Sigmoid colon (tissue), 7 donors: Measurements from ENCODE around the gene ARSG. TPM values are rescaled to one million over a fixed set of nuclear protein-coding genes. Genes with fewer than 3 reads are reported as not detected.

Source experiments
- DNase-seq: peaks from one replicate; pipeline ENCODE4 v3.0.0-alpha.2; 2019
- H3K27ac ChIP-seq, 4 donors: fragments of 200-600 bp; sonication (generic); one replicate each; pipeline ENCODE4 v1.5.1; 2016 to 2019; ENCODE audit warnings: mild to moderate bottlenecking in 1 of 4
- H3K27me3 ChIP-seq, 3 donors: fragments of 200-600 bp; sonication (generic); one replicate each; pipeline ENCODE4 v1.5.1; 2019; ENCODE audit warnings: mild to moderate bottlenecking in 1 of 3
- H3K36me3 ChIP-seq, 4 donors: fragments of 200-600 bp; sonication (generic); one replicate each; pipeline ENCODE4 v1.5.1; 2016 to 2019
- H3K4me1 ChIP-seq, 4 donors: fragments of 200-600 bp; sonication (generic); one replicate each; pipeline ENCODE4 v1.5.1; 2017 to 2019
- H3K4me3 ChIP-seq, 4 donors: fragments of 200-600 bp; sonication (generic); one replicate each; pipeline ENCODE4 v1.5.1; 2017 to 2019; ENCODE audit warnings: mild to moderate bottlenecking in 2 of 4, moderate library complexity in 1 of 4
- H3K9me3 ChIP-seq, 4 donors: fragments of 200-600 bp in 3 of 4; sonication (generic) in 3 of 4; one replicate each; pipeline versions ENCODE4 v1.5.1 to v1.6.1; 2013 to 2019
- EP300 ChIP-seq, 4 donors: sonication (generic); formaldehyde crosslinking; IDR thresholded peaks; one replicate each; pipeline ENCODE4 v1.6.1; 2017; ENCODE audit warnings: antibody characterized with exemption in 4 of 4
- POLR2A ChIP-seq, 2 donors: fragments of 450-650 bp; IDR thresholded peaks; one replicate each; pipeline ENCODE4 v1.6.1; 2016; ENCODE audit warnings: antibody characterized with exemption in 2 of 2, mild to moderate bottlenecking in 2 of 2, moderate library complexity in 2 of 2
- POLR2AphosphoS5 ChIP-seq, 4 donors: sonication (generic); formaldehyde crosslinking; IDR thresholded peaks; one replicate each; pipeline ENCODE4 v1.6.1; 2017; ENCODE audit warnings: antibody characterized with exemption in 4 of 4
- WGBS, 2 donors: extraction: QIAGEN DNeasy Blood & Tissue Kit; methylation state at CpG; one replicate each; pipeline ENCODE4 v1.1.7; 2013; 5-methylcytosine and 5-hydroxymethylcytosine counted together
- intact Hi-C: fragments of 100-400 bp; cut with DNase I; formaldehyde crosslinking; loops from one replicate; pipeline ENCODE4 v1.15.1; 2023
- polyA plus RNA-seq, 3 donors: library from polyadenylated mRNA; stranded (reverse); fragments of 200-250 nt; gene quantifications; one replicate each; pipeline ENCODE4 v1.2.3, GENCODE V29; 2013
- total RNA-seq, 4 donors: library from RNA; depleted of rRNA; stranded (reverse); fragments of >200 nt; gene quantifications; one replicate each; pipeline ENCODE4 v1.1.0, GENCODE V29; 2016
- TF ChIP-seq, protein P1 (sequence below), 4 experiments: fragments of 450-650 bp in 3 of 4; fragments of 200-600 bp in 1 of 4; IDR thresholded peaks; one replicate each; pipeline ENCODE4 v1.5.1; 2016 to 2019; ENCODE audit warnings: antibody characterized with exemption in 4 of 4, mild to moderate bottlenecking in 3 of 4, moderate library complexity in 2 of 4
- donor health status: healthy with polysubstance abuse.
- donor health status: Bipolar disorder and iron deficiency.
- donor health status: healthy.

The ARSG gene
- total and polyA plus RNA-seq, 7 donors, result under 0.01 to 3.0 (median 1.8) TPM

DNA sequence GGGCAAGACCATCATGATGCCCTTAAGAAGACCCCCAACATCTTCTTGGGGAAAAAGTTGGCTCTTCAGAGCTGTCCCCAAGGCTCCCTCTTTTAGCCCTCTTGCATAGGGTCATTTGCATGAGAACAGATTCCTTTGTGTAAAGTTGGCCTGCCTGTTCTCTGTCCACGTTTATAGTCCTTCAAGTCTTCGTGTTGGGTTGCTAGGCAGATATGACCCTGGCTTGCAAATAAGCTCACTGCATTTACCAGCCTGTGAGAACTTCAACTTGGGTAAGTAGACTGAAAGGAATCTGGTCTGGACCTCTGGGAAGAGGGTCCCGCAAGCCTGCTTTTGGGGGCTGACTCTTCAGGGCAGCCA lies 2.9 kb downstream of the ARSG start:
- TF ChIP-seq EP300 (IDR thresholded peaks at IDR 0.05) (no peak), POLR2AphosphoS5 (IDR thresholded peaks at IDR 0.05) (no peak), POLR2A (IDR thresholded peaks at IDR 0.05) (no peak)
- TF ChIP-seq, protein P1, sequence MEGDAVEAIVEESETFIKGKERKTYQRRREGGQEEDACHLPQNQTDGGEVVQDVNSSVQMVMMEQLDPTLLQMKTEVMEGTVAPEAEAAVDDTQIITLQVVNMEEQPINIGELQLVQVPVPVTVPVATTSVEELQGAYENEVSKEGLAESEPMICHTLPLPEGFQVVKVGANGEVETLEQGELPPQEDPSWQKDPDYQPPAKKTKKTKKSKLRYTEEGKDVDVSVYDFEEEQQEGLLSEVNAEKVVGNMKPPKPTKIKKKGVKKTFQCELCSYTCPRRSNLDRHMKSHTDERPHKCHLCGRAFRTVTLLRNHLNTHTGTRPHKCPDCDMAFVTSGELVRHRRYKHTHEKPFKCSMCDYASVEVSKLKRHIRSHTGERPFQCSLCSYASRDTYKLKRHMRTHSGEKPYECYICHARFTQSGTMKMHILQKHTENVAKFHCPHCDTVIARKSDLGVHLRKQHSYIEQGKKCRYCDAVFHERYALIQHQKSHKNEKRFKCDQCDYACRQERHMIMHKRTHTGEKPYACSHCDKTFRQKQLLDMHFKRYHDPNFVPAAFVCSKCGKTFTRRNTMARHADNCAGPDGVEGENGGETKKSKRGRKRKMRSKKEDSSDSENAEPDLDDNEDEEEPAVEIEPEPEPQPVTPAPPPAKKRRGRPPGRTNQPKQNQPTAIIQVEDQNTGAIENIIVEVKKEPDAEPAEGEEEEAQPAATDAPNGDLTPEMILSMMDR (IDR thresholded peaks at IDR 0.05), result no peak

DNA sequence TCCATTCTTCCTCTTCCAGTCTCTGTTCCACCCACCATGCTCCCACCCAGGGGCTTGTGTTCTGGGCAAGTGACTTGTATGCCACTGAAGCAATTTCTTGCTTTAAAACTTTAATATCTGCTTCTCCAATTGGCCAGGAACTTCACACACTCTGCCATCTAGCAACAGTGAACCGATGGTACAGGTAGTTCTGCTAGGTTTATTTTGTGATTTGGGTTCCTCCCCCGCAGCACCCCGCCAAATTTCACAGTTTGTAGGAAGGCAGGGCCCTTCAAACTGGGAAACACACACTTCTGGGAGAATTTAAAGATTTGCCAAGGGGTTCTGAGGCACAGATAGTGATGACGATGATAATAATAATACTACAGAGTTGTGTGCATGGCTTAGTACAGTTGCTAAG lies 3.3 kb downstream of the ARSG start:
- no peak for DNase-seq
- Histone ChIP-seq H3K4me1 (peaks cover 0 to 27% (median 23%) of the 10 kb centered on the region in 4 donors), H3K36me3 (no peaks in the 10 kb centered on the region), H3K9me3 (no peaks in the 10 kb centered on the region), H3K27ac (no peak overlapping the region), H3K4me3 (no peak overlapping the region), H3K27me3 (peaks cover 12 to 87% (median 61%) of the 10 kb centered on the region in 3 donors)
- 90% methylated on average over 4 of the region's 4 CpGs for WGBS, 2 donors
- TF ChIP-seq POLR2AphosphoS5 (IDR thresholded peaks at IDR 0.05), result no peak
- TF ChIP-seq, protein P1 (IDR thresholded peaks at IDR 0.05), result no peak
- TF ChIP-seq POLR2A (IDR thresholded peaks at IDR 0.05), result no peak
- TF ChIP-seq EP300 (IDR thresholded peaks at IDR 0.05), result no peak
- intact Hi-C loops, result no loop called here

More for the DNA sequence above, 2.9 kb downstream of the ARSG start:
- no peak overlapping the region for H3K4me3 ChIP-seq
- peaks cover 0 to 27% (median 23%) of the 10 kb centered on the region in 4 donors for H3K4me1 ChIP-seq
- WGBS, 2 donors, result 50 to 73% methylated on average over 3 of the region's 3 CpGs
- no peak for DNase-seq
- H3K27ac ChIP-seq, result no peak overlapping the region
- no peaks in the 10 kb centered on the region for H3K36me3 ChIP-seq
- H3K27me3 ChIP-seq, result peaks cover 12 to 89% (median 61%) of the 10 kb centered on the region in 3 donors
- intact Hi-C loops, result no loop called here
- H3K9me3 ChIP-seq, result no peaks in the 10 kb centered on the region

DNA sequence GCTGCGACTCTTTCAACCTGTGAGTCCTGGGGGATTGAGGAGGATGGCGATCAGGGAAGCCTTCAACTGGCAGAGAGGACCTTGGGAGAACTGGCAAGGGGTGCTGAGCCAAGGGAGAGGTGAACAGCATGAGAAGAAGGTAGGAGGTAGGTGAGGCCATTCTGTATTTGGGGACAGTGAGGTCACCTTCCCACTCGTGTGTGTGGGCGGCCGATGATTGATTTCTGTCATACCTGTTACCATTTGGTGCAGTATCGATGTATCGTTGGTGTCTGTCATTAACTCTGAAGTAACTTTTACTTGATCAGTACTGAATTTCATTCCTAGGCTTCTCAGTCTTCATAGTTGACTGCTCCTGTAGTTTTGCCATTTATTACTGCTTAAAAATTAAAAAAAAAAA lies 3.8 kb downstream of the ARSG start:
- intact Hi-C loops, result no loop called here
- Histone ChIP-seq H3K27ac (no peak overlapping the region), H3K27me3 (peaks cover 12 to 83% (median 58%) of the 10 kb centered on the region in 3 donors), H3K36me3 (no peaks in the 10 kb centered on the region), H3K9me3 (no peaks in the 10 kb centered on the region), H3K4me1 (peaks cover 0 to 26% (median 23%) of the 10 kb centered on the region in 4 donors), H3K4me3 (no peak overlapping the region)
- TF ChIP-seq, protein P1 (IDR thresholded peaks at IDR 0.05), result no peak
- TF ChIP-seq EP300 (IDR thresholded peaks at IDR 0.05) (no peak), POLR2A (IDR thresholded peaks at IDR 0.05) (no peak)
- 88 to 89% methylated on average over 7 of the region's 7 CpGs for WGBS, 2 donors
- no peak for DNase-seq

DNA sequence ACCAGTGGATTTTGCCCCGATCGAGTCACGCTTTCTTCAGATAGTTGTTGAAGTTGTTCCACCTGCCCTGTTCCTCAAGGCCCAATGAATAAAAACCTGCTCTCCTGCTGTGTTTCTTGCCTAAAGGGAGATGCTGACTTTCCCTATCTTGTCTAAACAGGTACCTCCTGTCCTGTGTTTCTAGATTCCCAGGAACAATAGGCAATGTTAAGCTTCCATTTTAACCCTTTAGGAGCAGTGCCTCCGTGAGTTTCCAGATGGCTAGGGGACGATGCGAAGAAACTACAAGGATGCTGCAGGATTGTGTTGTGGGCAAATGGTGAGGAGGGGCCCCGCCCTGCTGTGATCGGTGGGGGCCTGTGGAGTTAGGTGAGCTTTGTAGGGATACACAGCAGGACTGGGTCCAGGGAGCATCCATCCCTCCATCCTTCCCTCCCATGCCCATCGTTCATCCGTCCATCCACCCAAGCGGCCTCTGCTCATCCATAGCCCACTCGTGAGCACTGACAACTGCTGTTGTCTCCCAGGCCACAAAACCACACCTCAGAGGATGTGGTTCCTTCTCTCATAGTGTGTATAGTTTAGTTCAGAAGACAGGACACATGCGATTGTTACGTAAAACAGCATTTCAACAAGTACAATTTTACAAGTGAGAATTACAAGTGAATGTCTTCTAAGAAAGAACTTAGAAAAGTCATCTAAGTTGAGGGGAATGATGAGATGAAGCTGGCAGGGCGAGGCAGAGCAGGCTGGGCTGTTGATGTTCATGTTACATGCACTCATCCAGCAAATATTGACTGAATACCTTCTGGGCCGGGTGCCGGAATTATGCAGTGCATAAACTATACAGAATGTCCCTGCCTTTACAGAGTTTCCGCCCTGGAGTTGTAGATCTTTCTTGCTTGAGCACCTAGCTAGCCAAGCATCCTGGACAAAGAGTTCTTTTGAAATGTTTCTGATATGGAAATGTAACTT lies 5.2 kb downstream of the ARSG start:
- 71 to 81% methylated on average over 18 of the region's 18 CpGs for WGBS, 2 donors
- H3K27me3 ChIP-seq, result peaks cover 6 to 68% (median 45%) of the 10 kb centered on the region in 3 donors
- no peak overlapping the region for H3K27ac ChIP-seq
- no peak overlapping the region for H3K4me3 ChIP-seq
- no peaks in the 10 kb centered on the region for H3K9me3 ChIP-seq
- DNase-seq, result no peak
- H3K4me1 ChIP-seq, result peaks cover 0 to 13% (median 13%) of the 10 kb centered on the region in 4 donors
- no peaks in the 10 kb centered on the region for H3K36me3 ChIP-seq
- TF ChIP-seq POLR2A (IDR thresholded peaks at IDR 0.05) (no peak), POLR2AphosphoS5 (IDR thresholded peaks at IDR 0.05) (no peak), EP300 (IDR thresholded peaks at IDR 0.05) (no peak)
- TF ChIP-seq, protein P1 (IDR thresholded peaks at IDR 0.05), result no peak
- intact Hi-C loops, result no loop called here
